ENCODE data around the gene EEPD1.

DNA sequence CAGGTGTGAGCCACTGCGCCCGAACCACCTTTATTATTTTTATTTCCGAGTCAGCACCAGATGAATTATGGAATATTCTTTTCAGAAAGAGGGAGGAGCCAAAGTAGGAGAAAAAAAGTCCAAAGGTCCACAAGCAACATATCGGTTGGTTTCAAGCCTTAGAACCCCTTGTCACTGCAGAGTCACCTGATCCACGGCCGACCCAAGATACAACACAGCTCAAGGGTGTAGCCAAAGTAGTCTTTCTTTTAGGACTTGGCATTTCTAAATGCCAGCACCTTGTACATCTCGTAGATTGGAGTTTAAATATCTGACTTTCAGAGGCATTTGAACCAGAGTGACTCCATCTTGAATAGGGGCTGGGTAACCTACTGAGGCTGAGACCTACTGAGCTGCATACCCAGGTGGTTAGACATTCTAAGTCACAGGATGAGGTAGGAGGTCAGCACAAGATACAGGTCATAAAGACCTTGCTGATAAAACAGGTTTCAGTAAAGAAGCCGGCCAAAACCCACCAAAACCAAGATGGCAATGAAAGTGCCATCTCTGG lies 122.8 kb downstream of the EEPD1 start:
- TF ChIP-seq, protein P1, sequence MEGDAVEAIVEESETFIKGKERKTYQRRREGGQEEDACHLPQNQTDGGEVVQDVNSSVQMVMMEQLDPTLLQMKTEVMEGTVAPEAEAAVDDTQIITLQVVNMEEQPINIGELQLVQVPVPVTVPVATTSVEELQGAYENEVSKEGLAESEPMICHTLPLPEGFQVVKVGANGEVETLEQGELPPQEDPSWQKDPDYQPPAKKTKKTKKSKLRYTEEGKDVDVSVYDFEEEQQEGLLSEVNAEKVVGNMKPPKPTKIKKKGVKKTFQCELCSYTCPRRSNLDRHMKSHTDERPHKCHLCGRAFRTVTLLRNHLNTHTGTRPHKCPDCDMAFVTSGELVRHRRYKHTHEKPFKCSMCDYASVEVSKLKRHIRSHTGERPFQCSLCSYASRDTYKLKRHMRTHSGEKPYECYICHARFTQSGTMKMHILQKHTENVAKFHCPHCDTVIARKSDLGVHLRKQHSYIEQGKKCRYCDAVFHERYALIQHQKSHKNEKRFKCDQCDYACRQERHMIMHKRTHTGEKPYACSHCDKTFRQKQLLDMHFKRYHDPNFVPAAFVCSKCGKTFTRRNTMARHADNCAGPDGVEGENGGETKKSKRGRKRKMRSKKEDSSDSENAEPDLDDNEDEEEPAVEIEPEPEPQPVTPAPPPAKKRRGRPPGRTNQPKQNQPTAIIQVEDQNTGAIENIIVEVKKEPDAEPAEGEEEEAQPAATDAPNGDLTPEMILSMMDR (IDR thresholded peaks at IDR 0.05): no peak
- TF ChIP-seq POLR2AphosphoS5 (IDR thresholded peaks at IDR 0.05) (no peak), POLR2A (IDR thresholded peaks at IDR 0.05) (no peak)
